ENCODE data around the gene NGEF.

The NGEF gene

GRCh38 chr2:232941400-232941799, 71.7 kb downstream of the NGEF start:
- H3K4me3 ChIP-seq (ENCODE audit: low read depth, low read length) = no peak overlapping the region
- no peak for TF ChIP-seq CTCF (IDR thresholded peaks at IDR 0.05; ENCODE audit: borderline replicate concordance, insufficient read depth, low read depth, low read length)

- no peak for TF ChIP-seq CTCF (IDR thresholded peaks at IDR 0.05; ENCODE audit: borderline replicate concordance, insufficient read depth, low read depth, low read length)
- H3K4me3 ChIP-seq (ENCODE audit: low read depth, low read length) = no peak overlapping the region
These were observed 72.3 kb downstream of the NGEF start for GRCh38 chr2:232940724-232941123.

- TF ChIP-seq CTCF (IDR thresholded peaks at IDR 0.05; ENCODE audit: borderline replicate concordance, insufficient read depth, low read depth, low read length) = no peak
- no peak overlapping the region for H3K4me3 ChIP-seq (ENCODE audit: low read depth, low read length)
These were observed 75.7 kb downstream of the NGEF start for GRCh38 chr2:232937278-232937906.

- TF ChIP-seq CTCF (IDR thresholded peaks at IDR 0.05; ENCODE audit: borderline replicate concordance, insufficient read depth, low read depth, low read length) = no peak
- H3K4me3 ChIP-seq (ENCODE audit: low read depth, low read length) = no peak overlapping the region
These were observed 81.4 kb downstream of the NGEF start for GRCh38 chr2:232931636-232932035.

GRCh38 chr2:232930059-232930400, 83.0 kb downstream of the NGEF start:
- TF ChIP-seq CTCF (IDR thresholded peaks at IDR 0.05; ENCODE audit: borderline replicate concordance, insufficient read depth, low read depth, low read length) = no peak
- no peak overlapping the region for H3K4me3 ChIP-seq (ENCODE audit: low read depth, low read length)

- H3K4me3 ChIP-seq (ENCODE audit: low read depth, low read length) = no peak overlapping the region
- TF ChIP-seq CTCF (IDR thresholded peaks at IDR 0.05; ENCODE audit: borderline replicate concordance, insufficient read depth, low read depth, low read length) = no peak
These were observed 83.6 kb downstream of the NGEF start for GRCh38 chr2:232929303-232930058.
